Naive thymus-derived CD8-positive, alpha-beta T cell (primary cell): Measurements from ENCODE around the gene LRRC74B. TPM values are rescaled to one million over a fixed set of nuclear protein-coding genes. Genes with fewer than 3 reads are reported as not detected.
"Not testable (repeated sequence)": the region's sequence is repeated elsewhere in the genome, so short reads cannot be mapped to it uniquely, and the experiment has no call there.

Experiments used
- ATAC-seq, 2 donors: fragments of 150-1000 bp; cut with Tn5 transposase in 1 of 2; sonication (Bioruptor Pico), chemical (Tn5 transposase) in 1 of 2; 1 replicate in 1 of 2; 2 replicates in 1 of 2; pipeline ENCODE4 v1.10.0; 2021; ENCODE audit warnings: mild to moderate bottlenecking in 2 of 2, moderate library complexity in 2 of 2
- POLR2A ChIA-PET: fragments of 350-600 bp; sonication (Branson Sonifier 250); formaldehyde crosslinking; loops from one replicate; lab custom pipeline; 2021; ENCODE audit warnings: antibody characterized with exemption; lab: Charles Lee
- DNase-seq, 10 donors: peaks; one replicate each; pipeline versions ENCODE4 v3.0.0 to v3.0.0-alpha.2; 2020 to 2022
- H3K27ac Mint-ChIP-seq, 10 donors: one replicate each; pipeline ENCODE4 v1.8.0; 2020 to 2022; ENCODE audit warnings: mild to moderate bottlenecking in 10 of 10, mixed read lengths in 10 of 10, moderate library complexity in 4 of 10, inconsistent platforms in 1 of 10
- H3K27me3 Mint-ChIP-seq, 5 donors: one replicate each; pipeline ENCODE4 v1.8.0; 2021 to 2022; ENCODE audit warnings: mixed read lengths in 5 of 5
- H3K36me3 Mint-ChIP-seq, 3 donors: one replicate each; pipeline ENCODE4 v1.8.0; 2020 to 2022; ENCODE audit warnings: mixed read lengths in 3 of 3, mild to moderate bottlenecking in 2 of 3, inconsistent platforms in 1 of 3
- H3K4me1 Mint-ChIP-seq, 4 donors: one replicate each; pipeline ENCODE4 v1.8.0; 2021 to 2022; ENCODE audit warnings: mixed read lengths in 4 of 4
- H3K4me3 Mint-ChIP-seq, 10 donors: one replicate each; pipeline ENCODE4 v1.8.0; 2020 to 2022; ENCODE audit warnings: mild to moderate bottlenecking in 10 of 10, mixed read lengths in 10 of 10, moderate library complexity in 6 of 10, inconsistent platforms in 1 of 10
- H3K9me3 Mint-ChIP-seq, 9 donors: one replicate each; pipeline ENCODE4 v1.8.0; 2020 to 2022; ENCODE audit warnings: mixed read lengths in 9 of 9, mild to moderate bottlenecking in 3 of 9, inconsistent platforms in 1 of 9, moderate library complexity in 1 of 9
- polyA plus RNA-seq, 3 donors: library from polyadenylated mRNA; unstranded; fragments of 300-500 nt; fragmentation: Illumina TruSeq; gene quantifications; one replicate each; pipeline ENCODE4 v1.2.3, GENCODE V29; 2021
- total RNA-seq, 8 experiments: library from RNA in 2 of 8; stranded (reverse) in 2 of 8; gene quantifications; one replicate each; pipeline ENCODE4 v1.2.3 and lab custom pipeline; 2021 to 2026

The LRRC74B gene
- total and polyA plus RNA-seq, 5 experiments from 2014 or later = 0.11 TPM; not detected in 4

GRCh38 chr22:21096878-21097277, 51.1 kb downstream of the LRRC74B start:
- H3K27me3 Mint-ChIP-seq = peaks cover 1 to 12% (median 6%) of the 10 kb centered on the region in 5 donors
- H3K36me3 Mint-ChIP-seq, POLR2A ChIA-PET, H3K27ac Mint-ChIP-seq, ATAC-seq, H3K4me3 Mint-ChIP-seq, H3K4me1 Mint-ChIP-seq, H3K9me3 Mint-ChIP-seq, DNase-seq: not testable (repeated sequence)

DNA sequence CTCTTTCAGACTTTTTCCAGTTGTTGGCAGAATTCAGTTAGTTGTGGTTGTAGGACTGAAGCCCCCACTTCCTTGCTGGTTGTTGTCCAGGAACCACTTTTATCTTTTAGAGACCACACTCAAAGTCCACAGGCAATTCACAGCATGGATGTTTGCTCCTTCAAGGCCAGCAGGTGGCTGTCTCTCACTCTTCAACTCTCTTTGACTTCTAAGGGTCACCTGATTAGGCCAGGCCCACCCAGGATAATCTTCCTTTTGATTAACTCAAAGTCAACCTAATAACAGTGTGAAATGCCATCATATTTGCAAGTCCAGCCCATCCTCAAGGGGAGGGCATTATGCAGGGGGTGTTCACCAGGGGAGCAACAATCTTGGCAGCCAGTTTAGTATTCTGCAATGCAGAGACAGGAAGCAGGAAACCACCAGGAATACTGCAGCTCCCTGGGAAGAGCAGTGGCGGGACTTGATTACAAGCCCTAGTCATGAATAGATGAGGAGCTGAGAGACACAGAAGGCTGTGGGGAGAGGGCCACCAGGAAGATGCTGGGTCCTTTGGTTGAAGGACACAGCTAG, 52.4 kb downstream of the LRRC74B start:
- no peaks in the 10 kb centered on the region for H3K36me3 Mint-ChIP-seq
- H3K4me3 Mint-ChIP-seq = no peak overlapping the region
- ATAC-seq = no peak
- no peak for DNase-seq
- POLR2A ChIA-PET = interaction anchor here (0.7 kb wide), 1 partner anchor 54 kb away, joined by 7 read pairs; no protein-coding TSS in a partner anchor
- no peak overlapping the region for H3K27ac Mint-ChIP-seq
- peaks cover 3 to 20% (median 10%) of the 10 kb centered on the region in 5 donors for H3K27me3 Mint-ChIP-seq
- H3K9me3 Mint-ChIP-seq = no peaks in the 10 kb centered on the region
- peaks cover 5 to 8% (median 6%) of the 10 kb centered on the region in 4 donors for H3K4me1 Mint-ChIP-seq

- H3K9me3 Mint-ChIP-seq = no peaks in the 10 kb centered on the region
- peaks cover 5 to 20% (median 10%) of the 10 kb centered on the region in 5 donors for H3K27me3 Mint-ChIP-seq
- ATAC-seq = no peak
- DNase-seq = no peak
- H3K4me1 Mint-ChIP-seq = peaks cover 5 to 8% (median 6%) of the 10 kb centered on the region in 4 donors
- no peak overlapping the region for H3K27ac Mint-ChIP-seq
- no peak overlapping the region for H3K4me3 Mint-ChIP-seq
- no peaks in the 10 kb centered on the region for H3K36me3 Mint-ChIP-seq
- POLR2A ChIA-PET = no interaction called here
These were observed 53.8 kb downstream of the LRRC74B start for GRCh38 chr22:21099578-21099977.

GRCh38 chr22:21100149-21101032, 54.6 kb downstream of the LRRC74B start:
- peaks cover 6 to 20% (median 10%) of the 10 kb centered on the region in 5 donors for H3K27me3 Mint-ChIP-seq

DNA sequence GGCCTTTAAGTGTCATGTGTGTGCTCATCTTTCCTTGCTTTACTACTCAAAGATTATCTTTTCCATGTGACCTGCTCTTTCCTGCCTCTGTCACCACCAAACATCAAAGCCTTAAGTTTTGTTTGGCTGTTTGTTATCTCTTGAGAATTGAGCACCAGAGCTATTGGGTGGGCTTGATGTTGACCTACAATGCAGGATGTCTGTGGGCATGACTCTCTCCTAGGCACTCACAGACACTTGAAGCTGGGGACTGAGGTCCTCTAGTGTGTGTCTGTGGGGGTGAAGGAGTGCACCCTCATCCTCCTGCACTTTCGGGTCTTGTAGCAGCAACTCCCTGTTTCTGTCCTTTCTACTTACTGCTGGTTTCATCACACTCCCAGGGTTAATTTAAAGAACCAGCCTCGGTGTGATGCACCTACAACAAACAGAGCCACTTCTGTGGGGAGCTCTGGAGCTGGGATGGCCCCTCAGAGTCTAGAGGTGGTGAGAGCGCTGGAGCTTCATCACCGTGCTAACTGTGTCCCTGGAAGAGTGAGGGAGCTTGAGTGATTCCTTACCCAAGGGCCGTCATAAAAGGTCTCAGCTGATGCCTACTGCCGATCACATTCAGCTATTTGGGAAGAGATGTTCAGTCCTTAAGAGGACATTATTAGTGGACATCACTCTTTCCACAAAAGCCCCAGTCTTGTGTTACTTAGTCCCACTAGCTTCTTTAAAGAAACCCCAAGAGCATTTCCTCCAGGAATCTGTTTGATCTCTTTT, 56.3 kb downstream of the LRRC74B start:
- Mint-ChIP-seq H3K4me3 (peak overlapping the region in 1 of 10 donors; percentile 61), H3K27ac (no peak overlapping the region), H3K9me3 (no peaks in the 10 kb centered on the region), H3K27me3 (peaks cover 9 to 20% (median 15%) of the 10 kb centered on the region in 5 donors), H3K36me3 (no peaks in the 10 kb centered on the region), H3K4me1 (peaks cover 5 to 8% (median 6%) of the 10 kb centered on the region in 4 donors)
- no peak for DNase-seq
- no peak for ATAC-seq
- POLR2A ChIA-PET = interaction anchor here (0.7 kb wide), 1 partner anchor 1693 kb away, joined by 3 read pairs; no protein-coding TSS in a partner anchor

More at GRCh38 chr22:21100149-21101032, 54.6 kb downstream of the LRRC74B start:
- Mint-ChIP-seq H3K36me3 (no peaks in the 10 kb centered on the region), H3K27ac (no peak overlapping the region), H3K9me3 (no peaks in the 10 kb centered on the region), H3K4me3 (no peak overlapping the region), H3K4me1 (peaks cover 5 to 8% (median 6%) of the 10 kb centered on the region in 4 donors)
- no peak for DNase-seq
- ATAC-seq = no peak
- POLR2A ChIA-PET = no interaction called here

GRCh38 chr22:21102659-21103267, 57.0 kb downstream of the LRRC74B start:
- POLR2A ChIA-PET = no interaction called here

DNA sequence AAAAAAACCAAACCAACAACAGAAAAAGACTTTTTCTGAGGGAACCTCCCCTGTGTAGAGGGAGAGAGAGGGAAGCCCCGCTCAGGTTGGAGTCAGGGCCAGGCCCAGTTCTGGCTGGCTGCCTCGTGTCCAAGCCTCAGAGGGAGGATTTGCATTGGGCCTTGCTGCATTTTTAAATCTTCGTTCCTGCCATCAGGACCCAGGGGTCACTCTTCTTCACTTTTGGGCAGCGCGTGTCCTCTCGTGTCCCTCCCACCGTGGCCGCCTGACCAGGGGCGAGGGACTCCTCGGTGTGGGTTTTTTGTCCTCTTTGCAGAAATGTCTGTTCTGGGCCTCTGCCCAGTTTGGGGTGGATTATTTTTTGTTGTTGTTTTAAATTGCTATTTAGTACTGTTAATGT, 57.9 kb downstream of the LRRC74B start:
- Mint-ChIP-seq H3K4me3 (no peak overlapping the region), H3K27ac (no peak overlapping the region), H3K36me3 (peaks cover 0 to 2% (median 0%) of the 10 kb centered on the region in 3 donors), H3K9me3 (no peaks in the 10 kb centered on the region), H3K27me3 (peaks cover 6 to 20% (median 16%) of the 10 kb centered on the region in 5 donors), H3K4me1 (peaks cover 5 to 8% (median 6%) of the 10 kb centered on the region in 4 donors)
- POLR2A ChIA-PET = no interaction called here
- DNase-seq = no peak
- no peak for ATAC-seq

More at GRCh38 chr22:21102659-21103267, 57.0 kb downstream of the LRRC74B start:
- Mint-ChIP-seq H3K9me3 (no peaks in the 10 kb centered on the region), H3K4me1 (peaks cover 5 to 8% (median 6%) of the 10 kb centered on the region in 4 donors), H3K36me3 (no peaks in the 10 kb centered on the region), H3K4me3 (peak overlapping the region in 6 of 10 donors; percentile 40 to 61 (median 52)), H3K27ac (peak overlapping the region in 3 of 10 donors; percentile 3 to 52 (median 39)), H3K27me3 (peaks cover 9 to 20% (median 16%) of the 10 kb centered on the region in 5 donors)
- ATAC-seq (peak; percentile 97 to 99), DNase-seq (peak; percentile 50 to 82 (median 66))

DNA sequence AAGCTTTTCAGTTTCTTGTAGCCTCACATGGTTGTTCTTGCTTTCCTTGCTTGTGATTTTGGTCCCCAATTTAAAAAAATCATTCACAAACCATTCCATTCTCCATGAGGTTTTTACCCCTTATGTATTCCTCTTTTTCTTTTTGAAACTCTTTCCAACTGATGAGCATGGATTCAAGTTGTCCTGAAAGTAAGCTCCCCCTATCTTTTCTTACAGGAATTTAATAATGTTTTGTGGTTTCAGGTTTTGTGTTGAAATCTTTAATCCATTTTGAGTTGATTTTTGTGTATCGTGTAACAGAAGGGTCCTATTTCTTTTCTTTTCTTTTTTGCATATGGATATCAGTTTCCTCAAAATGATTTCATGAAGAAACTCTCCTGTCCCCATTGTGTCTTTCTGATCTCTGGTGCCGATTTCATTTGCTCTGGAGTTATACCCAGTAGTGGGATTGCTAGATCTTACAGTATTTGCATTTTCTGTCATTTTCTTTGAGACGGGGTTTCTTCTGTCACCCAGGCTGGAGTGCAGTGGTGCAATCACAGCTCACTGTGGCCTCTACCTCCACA, 58.5 kb downstream of the LRRC74B start:
- no peak overlapping the region for H3K27ac Mint-ChIP-seq
- no peak overlapping the region for H3K4me3 Mint-ChIP-seq
- POLR2A ChIA-PET = no interaction called here
- DNase-seq = no peak
- H3K4me1 Mint-ChIP-seq = peaks cover 5 to 8% (median 6%) of the 10 kb centered on the region in 4 donors
- H3K27me3 Mint-ChIP-seq = peaks cover 6 to 20% (median 16%) of the 10 kb centered on the region in 5 donors
- peaks cover 0 to 2% (median 0%) of the 10 kb centered on the region in 3 donors for H3K36me3 Mint-ChIP-seq
- no peak for ATAC-seq
- H3K9me3 Mint-ChIP-seq = no peaks in the 10 kb centered on the region

DNA sequence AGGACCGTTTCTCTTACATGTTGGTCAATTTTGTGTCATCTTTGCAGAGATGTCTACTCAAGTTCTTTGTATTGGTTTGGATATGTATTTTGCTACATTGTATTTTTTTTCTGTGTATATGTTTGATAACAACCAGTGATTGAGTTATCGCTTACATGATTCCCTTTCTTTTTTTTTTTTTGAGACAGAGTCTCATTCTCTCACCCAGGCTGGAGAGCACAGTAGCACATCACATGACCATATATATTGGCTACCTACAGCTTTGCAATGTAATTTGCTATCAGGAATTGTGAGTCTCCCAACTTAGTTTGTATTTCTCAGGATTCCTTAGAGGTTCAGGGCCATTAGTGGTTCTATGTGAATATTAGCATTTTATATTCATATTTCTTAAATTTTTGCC, 59.5 kb downstream of the LRRC74B start:
- Mint-ChIP-seq H3K9me3 (no peaks in the 10 kb centered on the region), H3K4me3 (no peak overlapping the region), H3K4me1 (peaks cover 5 to 8% (median 6%) of the 10 kb centered on the region in 4 donors), H3K27me3 (peaks cover 6 to 17% (median 15%) of the 10 kb centered on the region in 5 donors), H3K36me3 (peaks cover 0 to 2% (median 0%) of the 10 kb centered on the region in 3 donors), H3K27ac (no peak overlapping the region)
- POLR2A ChIA-PET = no interaction called here
- DNase-seq = no peak
- ATAC-seq = no peak

GRCh38 chr22:21106000-21106399, 60.3 kb downstream of the LRRC74B start:
- ATAC-seq (no peak), DNase-seq (no peak)
- no peak overlapping the region for H3K27ac Mint-ChIP-seq
- peaks cover 5 to 8% (median 6%) of the 10 kb centered on the region in 4 donors for H3K4me1 Mint-ChIP-seq
- no peak overlapping the region for H3K4me3 Mint-ChIP-seq
- peaks cover 0 to 2% (median 0%) of the 10 kb centered on the region in 3 donors for H3K36me3 Mint-ChIP-seq
- no peaks in the 10 kb centered on the region for H3K9me3 Mint-ChIP-seq
- peaks cover 6 to 17% (median 14%) of the 10 kb centered on the region in 5 donors for H3K27me3 Mint-ChIP-seq
- POLR2A ChIA-PET = no interaction called here

DNA sequence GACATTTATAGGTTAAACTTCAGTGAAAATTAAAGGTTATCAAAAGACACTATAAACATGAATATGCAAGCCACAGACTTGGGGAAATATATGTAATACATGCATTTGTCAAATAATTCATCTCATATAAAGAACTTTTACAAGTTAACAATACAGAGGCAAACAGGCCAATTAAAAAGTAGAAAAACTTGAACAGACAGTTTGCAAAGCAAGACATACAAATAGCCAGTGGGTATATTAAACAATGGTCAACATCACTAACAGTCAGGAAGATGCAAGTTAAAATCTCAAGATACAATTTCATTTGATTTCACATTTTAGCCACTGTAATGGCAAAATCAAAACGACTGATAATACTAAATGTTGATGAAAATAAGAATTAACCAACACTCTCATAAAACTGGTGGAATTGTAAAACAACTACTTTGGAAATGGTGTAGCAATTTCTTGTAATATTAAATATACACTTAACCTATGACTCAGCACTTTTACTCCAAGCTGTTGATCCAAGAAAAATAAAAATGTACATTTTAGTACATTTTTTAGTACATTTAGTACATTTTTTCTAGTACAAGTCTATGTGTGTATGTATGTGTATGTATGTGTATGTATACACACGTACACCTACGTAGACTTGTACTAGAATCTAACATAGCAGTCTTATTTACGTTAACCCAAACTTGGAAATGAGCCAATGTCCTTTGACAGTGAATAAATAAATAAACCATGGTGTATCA, 62.8 kb downstream of the LRRC74B start:
- no peaks in the 10 kb centered on the region for H3K9me3 Mint-ChIP-seq
- no peaks in the 10 kb centered on the region for H3K4me1 Mint-ChIP-seq
- POLR2A ChIA-PET = no interaction called here
- peaks cover 0 to 2% (median 0%) of the 10 kb centered on the region in 3 donors for H3K36me3 Mint-ChIP-seq
- H3K4me3 Mint-ChIP-seq = no peak overlapping the region
- H3K27me3 Mint-ChIP-seq = peaks cover 0 to 13% (median 6%) of the 10 kb centered on the region in 5 donors
- ATAC-seq (no peak), DNase-seq (no peak)
- H3K27ac Mint-ChIP-seq = no peak overlapping the region
